Small intestine (tissue), 7 donors: ENCODE results near the gene CEP63. TPM values are rescaled to one million over a fixed set of nuclear protein-coding genes. Genes with fewer than 3 reads are reported as not detected.
A peak's percentile ranks its signal among the peaks of the same experiment; 100 is the strongest.
"Not testable (repeated sequence)": the region's sequence is repeated elsewhere in the genome, so short reads cannot be mapped to it uniquely, and the experiment has no call there.

Experiments used
- DNase-seq, 2 donors: peaks; one replicate each; pipeline versions ENCODE4 v3.0.0 to v3.0.0-alpha.2; 2013
- FAIRE-seq: peaks from 2 replicates; lab custom pipeline; 2012; peaks lifted over from hg19 to GRCh38; lab: Jason Lieb, UNC
- H3K27ac ChIP-seq, 3 donors: one replicate each; pipeline ENCODE4 v1.5.1; 2013; ENCODE audit warnings: low read length in 2 of 3, mild to moderate bottlenecking in 2 of 3, control low read depth in 1 of 3, inconsistent platforms in 1 of 3, low read depth in 1 of 3, moderate library complexity in 1 of 3
- H3K27me3 ChIP-seq, 3 donors: one replicate each; pipeline ENCODE4 v1.6.1; 2013; ENCODE audit warnings: low read length in 3 of 3, inconsistent platforms in 1 of 3; ENCODE audit not compliant: control insufficient read depth in 3 of 3, insufficient read depth in 3 of 3
- H3K36me3 ChIP-seq, 3 donors: one replicate each; pipeline ENCODE4 v1.6.1; 2013; ENCODE audit warnings: low read length in 3 of 3, inconsistent platforms in 1 of 3, low read depth in 1 of 3, mild to moderate bottlenecking in 1 of 3, moderate library complexity in 1 of 3; ENCODE audit not compliant: control insufficient read depth in 3 of 3, insufficient read depth in 2 of 3
- H3K4me1 ChIP-seq, 3 donors: one replicate each; pipeline ENCODE4 v1.6.1; 2013; ENCODE audit warnings: low read length in 2 of 3, inconsistent platforms in 1 of 3, low read depth in 1 of 3, mild to moderate bottlenecking in 1 of 3, moderate library complexity in 1 of 3; ENCODE audit not compliant: control insufficient read depth in 3 of 3, insufficient read depth in 2 of 3
- H3K4me3 ChIP-seq, 3 donors: one replicate each; pipeline ENCODE4 v1.5.1; 2013; ENCODE audit warnings: low read length in 3 of 3, control low read depth in 1 of 3, inconsistent platforms in 1 of 3, low read depth in 1 of 3, mild to moderate bottlenecking in 1 of 3, moderate library complexity in 1 of 3
- H3K9me3 ChIP-seq, 2 donors: one replicate each; pipeline ENCODE4 v1.6.1; 2013; ENCODE audit warnings: low read depth in 1 of 2, low read length in 1 of 2; ENCODE audit not compliant: control insufficient read depth in 2 of 2, insufficient read depth in 1 of 2
- WGBS, 3 donors: extraction: QIAGEN DNeasy Blood & Tissue Kit; methylation state at CpG; one replicate each; pipeline ENCODE4 v1.1.7; 2013; 5-methylcytosine and 5-hydroxymethylcytosine counted together
- polyA plus RNA-seq, 4 donors: library from polyadenylated mRNA; stranded (reverse) in 3 of 4; unstranded in 1 of 4; fragments of 200-250 nt in 3 of 4; fragments of 120-200 nt in 1 of 4; gene quantifications; one replicate each; pipeline versions ENCODE4 v1.2.1 to v1.2.3, GENCODE V29; 2013
- donor health status: healthy with polysubstance abuse.
- donor health status: control.
- donor health status: control.
- donor health status: Bipolar disorder and iron deficiency.
- donor health status: healthy.

The CEP63 gene
- polyA plus RNA-seq, 4 donors: 10.3 to 27.0 (median 13.9) TPM

DNA sequence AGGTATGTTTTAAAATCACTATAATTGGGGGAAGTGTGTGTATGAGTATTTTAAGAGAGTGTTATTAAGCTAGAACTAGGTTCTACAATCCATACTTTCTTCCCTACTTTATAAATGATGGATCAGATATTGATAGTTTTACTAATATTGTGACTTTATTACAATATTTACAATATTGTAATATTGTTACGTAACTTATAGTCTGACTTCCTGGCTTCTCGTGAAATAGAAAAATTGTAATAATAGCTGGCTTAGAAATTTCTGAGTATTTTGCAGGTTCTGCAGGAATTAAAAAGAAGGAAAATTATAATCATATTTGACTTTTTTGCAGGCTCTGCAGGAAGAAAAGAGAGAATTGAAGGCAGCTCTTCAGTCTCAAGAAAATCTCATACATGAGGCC lies 60.0 kb downstream of the CEP63 start:
- H3K4me3 ChIP-seq: no peak overlapping the region
- peaks cover 10 to 17% (median 12%) of the 10 kb centered on the region in 3 donors for H3K36me3 ChIP-seq
- DNase-seq (no peak), FAIRE-seq (no peak)
- peaks cover 0 to 3% (median 0%) of the 10 kb centered on the region in 3 donors for H3K4me1 ChIP-seq
- H3K27ac ChIP-seq: no peak overlapping the region
- H3K9me3 ChIP-seq: no peaks in the 10 kb centered on the region
- no peaks in the 10 kb centered on the region for H3K27me3 ChIP-seq
- 92 to 95% (median 92%) methylated on average over 2 of the region's 2 CpGs for WGBS, 3 donors

DNA sequence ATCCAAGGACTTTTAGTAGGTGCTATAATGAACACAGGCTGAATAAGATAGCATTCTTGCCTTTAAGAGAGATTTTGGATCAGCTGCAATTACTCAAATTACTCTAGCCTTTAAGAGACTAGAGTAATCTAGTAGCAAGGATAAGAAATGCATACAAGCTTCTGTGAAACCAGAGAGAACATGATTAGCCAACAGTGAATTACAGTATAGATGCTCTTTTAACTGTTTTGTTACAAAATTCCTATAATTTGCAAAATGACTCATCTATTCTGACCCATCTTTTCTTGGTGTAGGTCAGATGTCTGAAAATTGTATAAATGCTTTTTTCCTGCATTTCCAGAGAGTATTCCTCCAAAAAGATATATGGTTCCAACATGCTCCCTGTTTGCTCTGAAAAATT lies 66.9 kb downstream of the CEP63 start:
- DNase-seq (no peak), FAIRE-seq (no peak)
- H3K27ac ChIP-seq: no peak overlapping the region
- no peaks in the 10 kb centered on the region for H3K27me3 ChIP-seq
- H3K4me3 ChIP-seq: no peak overlapping the region
- peaks cover 5 to 13% (median 10%) of the 10 kb centered on the region in 3 donors for H3K36me3 ChIP-seq
- H3K9me3 ChIP-seq: no peaks in the 10 kb centered on the region
- H3K4me1 ChIP-seq: no peaks in the 10 kb centered on the region

DNA sequence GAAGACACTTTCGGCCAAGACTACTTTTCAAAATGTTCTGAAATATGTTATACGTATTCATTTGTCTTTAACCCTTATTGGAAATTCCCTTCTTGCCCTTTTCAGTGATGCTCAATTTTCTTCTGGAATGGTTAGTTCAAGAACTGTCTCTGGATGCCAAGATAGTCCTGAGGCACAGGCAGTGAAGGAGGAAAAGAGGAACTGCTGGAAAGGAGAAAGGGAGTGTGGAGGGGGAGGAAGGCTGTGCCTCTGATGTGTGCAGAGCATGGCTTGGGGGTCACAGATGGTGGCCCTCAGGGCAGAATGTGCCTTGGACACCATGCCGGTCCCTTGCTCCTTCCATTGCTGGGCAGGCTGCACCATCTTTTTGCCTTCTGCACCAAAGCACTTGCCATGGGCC lies 73.7 kb downstream of the CEP63 start:
- WGBS, 3 donors: 94 to 100% (median 97%) methylated on average over 3 of the region's 3 CpGs

DNA sequence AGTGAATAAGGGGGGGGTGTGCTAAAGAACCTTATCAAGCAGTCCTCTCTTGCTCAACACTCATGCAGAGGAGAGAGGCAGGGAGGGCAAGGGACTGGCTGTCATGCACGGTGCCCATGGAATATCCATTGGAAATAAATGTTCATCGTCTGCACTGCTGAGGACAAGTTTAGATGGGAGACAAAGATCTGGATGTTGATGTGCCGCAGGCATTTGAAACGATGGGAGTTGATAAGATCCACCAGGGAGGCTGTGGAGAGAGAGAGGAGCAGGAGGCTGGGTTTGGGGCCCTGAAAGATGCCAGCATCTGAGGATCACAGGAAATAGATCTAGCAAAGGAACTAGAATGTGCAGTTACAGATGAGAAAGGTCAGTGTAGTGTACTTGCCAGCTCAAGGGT lies 76.2 kb downstream of the CEP63 start:
- Histone ChIP-seq H3K36me3 (peaks cover 0 to 13% (median 5%) of the 10 kb centered on the region in 3 donors), H3K9me3 (no peaks in the 10 kb centered on the region), H3K27ac (no peak overlapping the region), H3K4me1 (no peaks in the 10 kb centered on the region), H3K4me3 (no peak overlapping the region), H3K27me3 (no peaks in the 10 kb centered on the region)
- FAIRE-seq (no peak), DNase-seq (no peak)
- 93 to 96% (median 95%) methylated on average over 4 of the region's 4 CpGs for WGBS, 3 donors

More for the DNA sequence above, 73.7 kb downstream of the CEP63 start:
- Histone ChIP-seq H3K27me3 (no peaks in the 10 kb centered on the region), H3K4me1 (no peaks in the 10 kb centered on the region), H3K4me3 (no peak overlapping the region), H3K27ac (no peak overlapping the region), H3K9me3 (no peaks in the 10 kb centered on the region), H3K36me3 (peaks cover 0 to 13% (median 5%) of the 10 kb centered on the region in 3 donors)
- no peak for DNase-seq
- FAIRE-seq: no peak

DNA sequence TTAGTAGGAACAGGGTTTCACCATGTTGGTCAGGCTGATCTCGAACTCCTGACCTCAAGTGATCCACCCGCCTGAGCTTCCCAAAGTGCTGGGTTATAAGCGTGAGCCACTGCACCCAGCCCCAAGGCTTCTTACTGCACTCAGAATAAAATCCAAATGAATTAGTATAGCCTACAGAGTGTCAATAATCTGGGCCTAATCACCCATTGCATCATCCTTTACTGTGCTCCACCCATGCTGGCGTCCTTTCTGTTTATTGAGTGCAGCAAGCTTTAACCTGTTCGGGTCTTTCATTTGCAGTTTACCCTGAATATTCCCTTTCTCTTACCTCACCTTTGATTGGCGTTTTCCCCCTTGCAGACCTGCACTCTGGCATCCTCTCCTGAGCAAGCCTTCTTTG lies 77.7 kb downstream of the CEP63 start:
- H3K27me3 ChIP-seq: no peaks in the 10 kb centered on the region
- peaks cover 0 to 6% of the 10 kb centered on the region in 2 donors for H3K9me3 ChIP-seq
- no peak overlapping the region for H3K4me3 ChIP-seq
- DNase-seq (peak; percentile 14 to 34), FAIRE-seq (no peak)
- peaks cover 0 to 13% (median 5%) of the 10 kb centered on the region in 3 donors for H3K36me3 ChIP-seq
- H3K4me1 ChIP-seq: no peaks in the 10 kb centered on the region
- no peak overlapping the region for H3K27ac ChIP-seq
- WGBS, 3 donors: 60 to 87% (median 80%) methylated on average over 6 of the region's 6 CpGs

DNA sequence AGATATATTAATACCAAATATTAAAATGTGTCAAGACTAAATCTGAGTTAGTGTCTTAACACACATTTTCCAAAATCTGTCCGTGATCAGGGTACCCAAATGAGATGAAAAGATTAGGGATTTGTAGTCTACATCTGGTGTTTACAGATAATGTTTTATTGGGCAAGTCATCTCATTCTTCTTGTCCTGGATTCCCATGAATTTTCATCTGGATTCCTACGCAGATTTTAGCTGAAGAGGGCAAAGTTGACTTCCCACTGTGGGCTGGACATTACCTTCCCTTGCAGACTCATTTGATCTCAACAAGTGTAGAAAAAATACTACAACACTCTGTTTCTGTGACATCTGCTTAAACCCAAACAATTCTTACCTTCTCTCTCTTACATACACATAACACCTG lies 79.1 kb downstream of the CEP63 start:
- H3K27ac ChIP-seq: no peak overlapping the region
- 91 to 96% (median 92%) methylated on average over 2 of the region's 2 CpGs for WGBS, 3 donors
- H3K4me1 ChIP-seq: no peaks in the 10 kb centered on the region
- H3K36me3 ChIP-seq: peaks cover 0 to 7% (median 5%) of the 10 kb centered on the region in 3 donors
- FAIRE-seq (no peak), DNase-seq (no peak)
- H3K9me3 ChIP-seq: peaks cover 0 to 19% of the 10 kb centered on the region in 2 donors
- H3K4me3 ChIP-seq: no peak overlapping the region
- no peaks in the 10 kb centered on the region for H3K27me3 ChIP-seq

DNA sequence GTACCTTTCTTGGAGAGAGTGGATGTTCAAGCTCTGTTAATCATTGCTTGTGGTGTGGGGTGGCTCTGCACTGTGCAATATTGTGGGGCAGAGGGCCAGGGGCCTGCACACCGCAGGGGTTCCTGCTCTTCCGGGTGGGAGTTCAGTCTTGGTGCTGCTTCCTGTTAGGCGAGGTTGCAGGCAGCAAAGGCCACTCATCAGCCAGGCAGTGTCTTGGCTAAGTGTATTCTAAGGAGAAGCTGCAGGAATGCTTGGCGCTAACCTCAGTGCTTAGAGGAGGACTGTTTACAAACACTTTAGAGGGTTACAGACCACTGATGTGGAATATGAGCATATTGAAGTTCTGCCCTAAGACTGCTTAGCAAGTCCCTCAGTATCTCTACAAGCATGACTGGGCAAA lies 81.7 kb downstream of the CEP63 start:
- 43 to 66% (median 63%) methylated on average over 4 of the region's 4 CpGs for WGBS, 3 donors
- H3K9me3 ChIP-seq: peaks cover 0 to 29% of the 10 kb centered on the region in 2 donors
- H3K27ac ChIP-seq: no peak overlapping the region
- no peak for DNase-seq
- no peak for FAIRE-seq
- H3K4me1 ChIP-seq: no peaks in the 10 kb centered on the region
- H3K27me3 ChIP-seq: no peaks in the 10 kb centered on the region
- H3K4me3 ChIP-seq: no peak overlapping the region
- H3K36me3 ChIP-seq: peaks cover 0 to 2% (median 0%) of the 10 kb centered on the region in 3 donors

DNA sequence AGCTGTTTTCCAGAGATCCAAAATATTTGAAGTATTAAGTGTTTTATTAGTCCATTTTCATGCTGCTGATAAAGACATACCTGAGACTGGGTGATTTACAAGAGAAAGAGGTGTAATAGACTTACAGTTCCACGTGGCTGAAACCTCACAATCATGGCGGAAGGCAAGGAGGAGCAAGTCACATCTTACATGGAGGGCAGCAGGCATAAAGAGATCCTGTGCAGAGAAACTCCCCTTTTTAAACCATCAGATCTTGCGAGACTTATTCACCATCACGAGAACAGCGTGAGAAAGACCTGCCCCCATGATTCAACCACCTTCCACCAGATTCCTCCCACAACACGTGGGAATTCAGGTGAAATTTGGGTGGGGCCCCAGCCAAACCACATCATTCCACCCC lies 82.9 kb downstream of the CEP63 start:
- H3K9me3 ChIP-seq: peaks cover 0 to 29% of the 10 kb centered on the region in 2 donors
- H3K27ac ChIP-seq: no peak overlapping the region
- H3K4me1 ChIP-seq: no peaks in the 10 kb centered on the region
- FAIRE-seq: no peak
- H3K36me3 ChIP-seq: no peaks in the 10 kb centered on the region
- no peak for DNase-seq
- WGBS, 3 donors: 74 to 78% (median 74%) methylated on average over 6 of the region's 6 CpGs
- no peaks in the 10 kb centered on the region for H3K27me3 ChIP-seq
- H3K4me3 ChIP-seq: no peak overlapping the region

DNA sequence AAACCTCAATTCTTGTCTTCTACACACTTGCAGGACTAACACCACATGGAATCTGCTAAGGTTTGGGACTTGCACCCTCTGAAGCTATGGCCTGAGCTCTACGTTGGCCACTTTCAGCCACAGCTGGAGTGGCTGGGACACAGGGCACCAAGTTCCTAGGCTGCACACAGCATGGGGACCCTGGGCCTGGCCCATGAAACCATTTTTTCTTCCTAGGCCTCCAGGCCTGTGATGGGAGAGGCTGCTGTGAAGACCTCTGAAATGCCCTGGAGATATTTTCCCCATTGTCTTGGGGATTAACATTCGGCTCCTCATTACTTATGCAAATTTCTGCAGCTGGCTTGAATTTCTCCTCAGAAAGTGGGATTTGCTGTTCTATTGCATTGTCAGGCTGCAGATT lies 84.0 kb downstream of the CEP63 start:
- not testable (repeated sequence) for H3K27ac ChIP-seq, DNase-seq, H3K27me3 ChIP-seq, H3K36me3 ChIP-seq, FAIRE-seq, H3K4me1 ChIP-seq, H3K4me3 ChIP-seq
- H3K9me3 ChIP-seq: peaks cover 0 to 29% of the 10 kb centered on the region in 2 donors
- 91 to 92% (median 92%) methylated on average over 2 of the region's 2 CpGs for WGBS, 3 donors
